HepG2 (cell line): ENCODE measurements around the gene COMMD7. TPM values are rescaled to one million over a fixed set of nuclear protein-coding genes. Genes with fewer than 3 reads are reported as not detected.
A peak's percentile ranks its signal among the peaks of the same experiment; 100 is the strongest.

Experiments
- ATF2 ChIP-seq: sonication (generic); formaldehyde crosslinking; IDR thresholded peaks from 2 replicates; pipeline ENCODE4 v1.4.0; 2020; ENCODE audit warnings: missing genetic modification reagents
- BRCA1 ChIP-seq: sonication (generic); formaldehyde crosslinking; IDR thresholded peaks from 2 replicates; pipeline ENCODE4 v1.4.0; 2020; ENCODE audit warnings: missing genetic modification reagents
- EED ChIP-seq: sonication (generic); formaldehyde crosslinking; IDR thresholded peaks from 2 replicates; pipeline ENCODE4 v1.5.0; 2020; ENCODE audit warnings: mild to moderate bottlenecking, missing genetic modification reagents
- FOXK2 ChIP-seq: fragments of 450-650 bp; IDR thresholded peaks from 2 replicates; pipeline ENCODE4 v1.6.1; 2016
- GABPA ChIP-seq, 2 experiments: IDR thresholded peaks; 2 replicates each; pipeline ENCODE4 v1.6.1; 2011 to 2016; ENCODE audit warnings: low read depth in 2 of 2, low read length in 1 of 2, missing biosample characterization in 1 of 2, missing genetic modification characterization in 1 of 2
- HNF4G ChIP-seq, 2 experiments: sonication (generic) in 1 of 2; formaldehyde crosslinking in 1 of 2; IDR thresholded peaks; 2 replicates each; pipeline versions ENCODE4 v1.4.0 to v1.6.1; 2011 to 2020; ENCODE audit warnings: borderline replicate concordance in 2 of 2, low read depth in 2 of 2, mild to moderate bottlenecking in 2 of 2, low read length in 1 of 2, missing genetic modification reagents in 1 of 2, moderate library complexity in 1 of 2
- HOXA3 ChIP-seq: sonication (generic); formaldehyde crosslinking; IDR thresholded peaks from 2 replicates; pipeline ENCODE4 v1.5.0; 2020; ENCODE audit warnings: missing genetic modification reagents
- HOXA5 ChIP-seq: sonication (generic); formaldehyde crosslinking; IDR thresholded peaks from 2 replicates; pipeline ENCODE4 v1.4.0; 2020; ENCODE audit warnings: missing genetic modification reagents
- MED1 ChIP-seq: sonication (generic); formaldehyde crosslinking; IDR thresholded peaks from 2 replicates; pipeline ENCODE4 v1.4.0; 2020; ENCODE audit warnings: missing genetic modification reagents
- NFATC3 ChIP-seq: sonication (generic); formaldehyde crosslinking; IDR thresholded peaks from 2 replicates; pipeline ENCODE4 v1.5.1; 2020; ENCODE audit warnings: mild to moderate bottlenecking, missing genetic modification reagents
- NR1H2 ChIP-seq: sonication (generic); formaldehyde crosslinking; IDR thresholded peaks from 2 replicates; pipeline ENCODE4 v1.8.1; 2022; ENCODE audit warnings: low read depth, missing genetic modification reagents, borderline replicate concordance
- POGZ ChIP-seq: sonication (generic); formaldehyde crosslinking; IDR thresholded peaks from 2 replicates; pipeline ENCODE4 v1.4.0; 2020; ENCODE audit warnings: mild to moderate bottlenecking, missing genetic modification reagents
- REL ChIP-seq: sonication (generic); formaldehyde crosslinking; conservative IDR thresholded peaks from 2 replicates; pipeline ENCODE4 v1.8.0; 2022; ENCODE audit warnings: mild to moderate bottlenecking, missing genetic modification reagents, moderate library complexity
- TFE3 ChIP-seq: IDR thresholded peaks from 2 replicates; pipeline ENCODE4 v1.6.1; 2016
- TIGD3 ChIP-seq: sonication (generic); formaldehyde crosslinking; IDR thresholded peaks from 2 replicates; pipeline ENCODE4 v1.5.1; 2020; ENCODE audit warnings: mild to moderate bottlenecking, missing genetic modification reagents, borderline replicate concordance
- ZBTB14 ChIP-seq: sonication (generic); formaldehyde crosslinking; IDR thresholded peaks from 2 replicates; pipeline ENCODE4 v1.4.0; 2020; ENCODE audit warnings: missing genetic modification reagents
- ZEB1 ChIP-seq: IDR thresholded peaks from 2 replicates; pipeline ENCODE4 v1.6.1; 2012; ENCODE audit warnings: mild to moderate bottlenecking, low read depth, inconsistent platforms; ENCODE audit not compliant: insufficient replicate concordance
- ZNF34 ChIP-seq: sonication (generic); formaldehyde crosslinking; IDR thresholded peaks from 2 replicates; pipeline ENCODE4 v1.4.0; 2020; ENCODE audit warnings: mild to moderate bottlenecking, missing genetic modification reagents, borderline replicate concordance
- ZNF414 ChIP-seq: sonication (generic); formaldehyde crosslinking; IDR thresholded peaks from 2 replicates; pipeline ENCODE4 v1.5.0; 2020; ENCODE audit warnings: missing genetic modification reagents
- ZNF564 ChIP-seq: sonication (generic); formaldehyde crosslinking; IDR thresholded peaks from 2 replicates; pipeline ENCODE4 v1.8.1; 2023; ENCODE audit warnings: mild to moderate bottlenecking, missing genetic modification reagents
- ZNF768 ChIP-seq: sonication (generic); formaldehyde crosslinking; IDR thresholded peaks from 2 replicates; pipeline ENCODE4 v1.4.0; 2020; ENCODE audit warnings: missing genetic modification reagents
- ZNF776 ChIP-seq: sonication (generic); formaldehyde crosslinking; IDR thresholded peaks from 2 replicates; pipeline ENCODE4 v1.4.0; 2020; ENCODE audit warnings: mild to moderate bottlenecking, missing genetic modification reagents
- ZNF891 ChIP-seq: sonication (generic); formaldehyde crosslinking; IDR thresholded peaks from 2 replicates; pipeline ENCODE4 v1.5.0; 2020; ENCODE audit warnings: mild to moderate bottlenecking, missing genetic modification reagents
- ZSCAN12 ChIP-seq: sonication (generic); formaldehyde crosslinking; IDR thresholded peaks from 2 replicates; pipeline ENCODE4 v1.9.0; 2021; ENCODE audit warnings: mild to moderate bottlenecking, missing genetic modification reagents
- polyA plus RNA-seq, 8 experiments: library from polyadenylated mRNA; depleted of rRNA in 3 of 8; stranded (reverse) in 7 of 8; unstranded in 1 of 8; fragments of >200 nt; fragmentation: Illumina TruSeq in 4 of 8; extraction: Trizol in 4 of 8; gene quantifications; 2 replicates each; pipeline versions ENCODE4 v1.2.1 to v1.2.3, GENCODE V29; 2011 to 2016; ENCODE audit warnings: low read depth in 4 of 8, missing spikeins in 1 of 8, mixed read lengths in 1 of 8; ENCODE audit not compliant: insufficient read depth in 1 of 8
- total RNA-seq, 5 experiments: library from RNA; depleted of rRNA; stranded (reverse); fragments of >200 nt; fragmentation: Illumina TruSeq; extraction: Trizol; gene quantifications; 2 replicates each; pipeline ENCODE4 v1.2.3, GENCODE V29; 2016; ENCODE audit warnings: low read depth in 1 of 5

The COMMD7 gene
- total and polyA plus RNA-seq, 2 of the 13 experiments (the other 11 are each of a cell fraction or from before 2014, with no cell fraction given), result 42.1 to 53.3 TPM

- TF ChIP-seq TIGD3 (0 out of 2 replicates have a peak, but pooled peaks have one; percentile 16), ZNF891 (peak; percentile 71), EED (0 out of 2 replicates have a peak, but pooled peaks have one; percentile 34), ZNF564 (CRISPR knock-in tag) (no peak), FOXK2 (no peak), MED1 (peak; percentile 22; the same call in 1 of the 2 replicates), ZEB1 (peak; percentile 17), HOXA3 (CRISPR knock-in tag) (no peak), ZNF776 (0 out of 2 replicates have a peak, but pooled peaks have one; percentile 18), HOXA5 (CRISPR knock-in tag) (peak; percentile 2; the same call in 1 of the 2 replicates), NFATC3 (CRISPR knock-in tag) (no peak), TFE3 (CRISPR knock-in tag) (no peak), POGZ (no peak), ZSCAN12 (CRISPR knock-in tag) (no peak), BRCA1 (0 out of 2 replicates have a peak, but pooled peaks have one; percentile 8), HNF4G (IDR thresholded peaks at IDR 0.05; ENCODE audit: borderline replicate concordance, low read depth, low read length) (no peak), HNF4G (CRISPR knock-in tag; IDR thresholded peaks at IDR 0.05; ENCODE audit: borderline replicate concordance, low read depth) (0 out of 2 replicates have a peak, but pooled peaks have one; percentile 11), ZNF414 (CRISPR knock-in tag) (0 out of 2 replicates have a peak, but pooled peaks have one; percentile 74), NR1H2 (no peak), ZNF34 (CRISPR knock-in tag) (no peak), ATF2 (CRISPR knock-in tag) (no peak), ZBTB14 (CRISPR knock-in tag) (no peak), GABPA (IDR thresholded peaks at IDR 0.05; ENCODE audit: low read depth, low read length) (no peak), GABPA (CRISPR knock-in tag; IDR thresholded peaks at IDR 0.05; ENCODE audit: low read depth) (no peak), ZNF768 (CRISPR knock-in tag) (no peak), REL (CRISPR knock-in tag) (no peak)
Observed at GRCh38 chr20:32762754-32763201, 19.5 kb upstream of the COMMD7 start (continued).
